Rectal smooth muscle tissue (tissue), 1 donor: ENCODE measurements around the gene BICD1.

Experiments used
- H3K27ac ChIP-seq: one replicate; pipeline ENCODE4 v1.7.0; 2013; ENCODE audit warnings: low read depth, low read length, inconsistent platforms
- H3K27me3 ChIP-seq: one replicate; pipeline ENCODE4 v1.7.0; 2013; ENCODE audit warnings: low read length; ENCODE audit not compliant: control insufficient read depth, insufficient read depth
- H3K36me3 ChIP-seq: one replicate; pipeline ENCODE4 v1.7.0; 2013; ENCODE audit warnings: low read length; ENCODE audit not compliant: control insufficient read depth, insufficient read depth
- H3K4me1 ChIP-seq: one replicate; pipeline ENCODE4 v1.7.0; 2013; ENCODE audit warnings: low read length; ENCODE audit not compliant: control insufficient read depth, insufficient read depth
- H3K4me3 ChIP-seq: one replicate; pipeline ENCODE4 v1.7.0; 2013; ENCODE audit warnings: low read length
- H3K9ac ChIP-seq: one replicate; pipeline ENCODE4 v1.7.0; 2013; ENCODE audit warnings: low read length

Gene BICD1

DNA sequence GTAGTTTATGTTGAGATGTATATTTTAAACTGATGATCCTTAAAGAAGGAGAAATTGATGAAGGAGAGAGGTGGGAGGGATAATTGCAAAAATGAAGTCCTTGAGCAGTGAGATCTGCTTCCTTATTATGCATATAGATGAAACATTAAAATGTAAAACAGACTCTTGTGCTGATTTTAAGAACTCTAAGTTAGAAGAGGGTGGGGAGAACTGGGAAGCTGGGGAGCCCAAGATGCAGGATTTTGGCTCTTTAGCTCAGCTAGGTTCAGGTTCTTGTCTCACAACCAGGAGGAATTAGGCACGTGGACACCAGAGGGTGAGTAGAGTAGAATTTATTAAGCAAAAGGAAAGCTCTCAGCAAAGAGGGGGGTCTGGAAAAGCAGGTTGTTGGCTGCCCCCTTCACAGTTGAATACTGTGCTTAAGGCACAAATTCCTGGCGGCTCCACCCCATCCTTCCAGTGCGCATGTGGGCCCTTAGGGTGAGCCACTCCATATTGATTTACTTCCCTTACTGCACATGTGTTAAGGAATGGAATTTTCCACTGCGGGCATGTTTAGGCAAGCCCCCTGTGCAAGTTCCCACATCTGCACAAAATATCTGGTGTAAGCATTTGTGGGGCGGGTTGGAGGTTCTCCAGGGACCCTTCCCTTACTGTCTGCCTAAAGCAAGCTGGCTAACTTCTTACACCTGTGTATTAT lies 141.9 kb downstream of the BICD1 start:
- Histone ChIP-seq H3K36me3 (no peaks in the 10 kb centered on the region), H3K4me3 (no peak overlapping the region), H3K4me1 (no peaks in the 10 kb centered on the region), H3K27me3 (no peaks in the 10 kb centered on the region), H3K9ac (no peak overlapping the region), H3K27ac (no peak overlapping the region)

DNA sequence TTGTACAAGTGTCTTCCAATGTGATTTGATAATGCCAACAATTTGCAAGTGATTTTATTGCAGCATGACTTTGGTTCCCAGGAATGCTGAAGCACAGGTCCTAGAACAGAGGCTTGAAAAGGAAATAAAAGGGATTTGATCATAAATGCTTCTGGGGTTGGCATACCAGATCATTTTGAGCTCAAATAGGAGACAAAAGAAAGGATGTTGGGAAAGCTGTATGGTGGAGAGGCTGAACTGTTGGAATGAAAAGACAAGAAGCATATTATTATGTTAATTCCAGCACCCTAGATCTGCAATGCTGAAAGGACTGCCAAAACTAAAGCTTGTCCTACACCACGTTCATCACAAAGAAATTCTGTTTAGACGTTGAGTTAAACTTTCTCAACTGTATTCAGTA lies 143.1 kb downstream of the BICD1 start:
- H3K4me3 ChIP-seq: no peak overlapping the region
- H3K4me1 ChIP-seq: no peaks in the 10 kb centered on the region
- H3K36me3 ChIP-seq: no peaks in the 10 kb centered on the region
- H3K27me3 ChIP-seq: no peaks in the 10 kb centered on the region
- H3K27ac ChIP-seq: no peak overlapping the region
- no peak overlapping the region for H3K9ac ChIP-seq

DNA sequence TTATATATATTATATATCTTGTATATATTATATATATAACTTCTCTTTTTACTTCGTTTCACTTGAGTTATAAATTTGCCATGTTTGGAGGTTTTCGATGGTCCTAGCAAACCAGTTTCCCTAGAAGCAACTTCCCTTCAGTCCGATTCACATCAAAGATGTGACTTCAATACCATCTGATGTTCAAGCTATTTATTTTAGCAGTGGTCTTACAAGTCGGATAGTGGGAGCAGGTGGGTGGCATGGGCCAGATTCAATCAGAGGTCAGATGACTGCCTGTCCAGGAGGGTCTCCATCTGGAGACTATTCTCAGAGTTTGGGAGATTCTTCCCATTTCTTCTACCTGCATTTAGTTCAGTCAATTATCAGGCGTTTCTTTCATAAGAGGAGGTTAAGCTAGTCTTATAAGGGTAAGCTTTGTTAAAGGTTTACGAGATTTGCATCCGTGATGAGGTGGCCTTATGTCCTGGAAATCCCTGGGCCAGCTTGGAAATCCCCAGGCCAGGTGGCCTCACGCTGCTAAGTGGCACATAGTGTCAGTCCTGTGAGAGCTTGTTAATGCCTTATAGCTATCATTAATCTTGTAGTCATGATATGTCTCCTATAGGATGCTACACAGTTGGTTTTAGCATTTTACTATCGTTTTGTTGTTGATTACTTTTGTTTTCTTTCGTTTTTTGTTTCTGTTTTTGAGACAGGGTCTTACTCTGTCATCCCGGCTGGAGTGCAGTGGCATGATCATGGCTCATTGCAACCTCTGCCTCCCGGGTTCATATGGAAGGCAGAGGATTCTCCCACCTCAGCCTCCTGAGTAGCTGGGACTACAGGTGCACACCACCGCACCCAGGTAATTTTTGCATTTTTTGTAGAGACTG lies 145.8 kb downstream of the BICD1 start:
- Histone ChIP-seq H3K36me3 (no peaks in the 10 kb centered on the region), H3K4me3 (no peak overlapping the region), H3K27me3 (no peaks in the 10 kb centered on the region), H3K27ac (no peak overlapping the region), H3K9ac (no peak overlapping the region), H3K4me1 (no peaks in the 10 kb centered on the region)

DNA sequence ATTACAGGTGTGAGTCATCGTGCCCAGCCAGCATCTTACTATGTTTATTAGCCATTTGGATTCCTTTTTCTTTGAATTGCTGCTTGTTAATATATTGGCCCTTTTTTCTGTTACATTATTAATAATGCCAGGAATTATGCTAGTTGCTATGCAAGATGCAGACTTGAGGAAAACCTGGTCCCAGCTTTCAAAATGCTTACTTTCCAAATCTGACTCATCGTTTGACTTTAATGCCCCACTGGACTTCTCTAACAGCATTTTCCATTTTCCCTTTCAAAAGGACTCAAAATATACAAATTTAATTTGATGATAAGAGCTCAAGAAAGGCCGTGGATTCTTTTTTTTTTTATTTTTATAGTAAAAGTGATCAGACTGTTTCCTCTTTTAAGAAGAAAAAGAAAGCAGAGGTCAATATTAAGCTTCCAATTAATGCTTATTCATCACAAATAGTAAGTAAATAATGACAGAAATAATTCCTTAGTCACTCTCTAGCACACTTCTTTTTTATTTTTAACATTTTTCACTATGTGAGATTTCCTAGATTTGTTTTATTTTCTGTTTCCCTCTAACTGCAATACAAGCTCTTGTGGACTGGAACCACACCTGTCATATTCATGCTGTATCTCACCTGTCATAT lies 146.6 kb downstream of the BICD1 start:
- H3K27ac ChIP-seq: no peak overlapping the region
- H3K4me3 ChIP-seq: no peak overlapping the region
- H3K36me3 ChIP-seq: no peaks in the 10 kb centered on the region
- H3K9ac ChIP-seq: no peak overlapping the region
- H3K27me3 ChIP-seq: no peaks in the 10 kb centered on the region
- H3K4me1 ChIP-seq: no peaks in the 10 kb centered on the region

DNA sequence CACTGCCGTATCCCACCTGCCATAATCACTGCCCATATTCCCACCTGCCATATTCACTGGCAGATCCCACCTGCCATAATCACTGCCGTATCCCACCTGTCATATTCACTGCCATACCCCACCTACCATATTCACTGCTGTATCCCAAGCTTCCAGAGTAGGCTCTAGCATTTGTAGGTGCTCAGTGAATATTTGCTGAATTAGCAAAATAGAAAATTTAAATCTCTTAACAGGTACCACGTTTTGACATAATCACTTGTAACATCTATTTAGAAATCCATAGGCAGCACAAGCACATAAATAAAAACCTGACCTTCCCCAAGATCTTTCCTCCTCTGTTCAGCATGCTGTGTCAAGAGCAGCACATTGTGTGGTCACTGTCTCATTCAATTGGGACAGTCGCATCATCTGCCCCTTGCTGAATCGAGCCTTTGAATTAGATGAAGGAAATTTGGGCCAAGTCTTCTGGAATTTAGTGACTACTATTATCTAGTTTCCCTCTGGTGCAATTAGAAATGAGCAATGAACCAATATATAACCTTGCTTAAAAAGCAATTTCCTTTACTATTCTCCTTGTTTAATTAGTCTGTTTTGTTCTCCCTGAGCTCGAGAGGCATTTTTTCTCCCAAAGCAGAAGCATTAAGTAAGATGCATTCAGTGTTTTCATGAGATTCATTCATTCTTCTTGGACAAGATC lies 147.8 kb downstream of the BICD1 start:
- H3K4me1 ChIP-seq: no peaks in the 10 kb centered on the region

DNA sequence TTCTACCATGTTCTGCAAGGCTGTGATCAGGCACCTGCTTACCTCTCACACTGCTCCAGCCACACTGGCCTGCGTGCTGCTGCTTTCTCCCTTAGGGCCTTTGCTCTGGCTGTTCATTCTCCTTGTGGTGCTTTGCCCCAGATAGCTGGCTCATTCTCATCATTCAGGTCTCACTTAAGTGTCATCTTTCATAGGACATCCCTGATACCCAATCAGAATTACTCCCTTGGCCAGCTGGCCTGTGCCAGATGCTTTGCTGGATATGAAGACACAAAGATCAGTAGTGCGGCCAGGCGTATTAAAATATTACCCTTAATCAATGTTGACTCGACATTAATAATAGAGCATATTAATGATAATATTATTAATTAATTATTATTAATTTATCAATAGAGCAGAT lies 148.9 kb downstream of the BICD1 start:
- H3K4me1 ChIP-seq: no peaks in the 10 kb centered on the region
- H3K36me3 ChIP-seq: no peaks in the 10 kb centered on the region
- no peak overlapping the region for H3K9ac ChIP-seq
- H3K27me3 ChIP-seq: no peaks in the 10 kb centered on the region
- H3K27ac ChIP-seq: no peak overlapping the region
- H3K4me3 ChIP-seq: no peak overlapping the region

More for the DNA sequence above, 147.8 kb downstream of the BICD1 start:
- Histone ChIP-seq H3K27ac (no peak overlapping the region), H3K4me3 (no peak overlapping the region), H3K27me3 (no peaks in the 10 kb centered on the region), H3K9ac (no peak overlapping the region), H3K36me3 (no peaks in the 10 kb centered on the region)

DNA sequence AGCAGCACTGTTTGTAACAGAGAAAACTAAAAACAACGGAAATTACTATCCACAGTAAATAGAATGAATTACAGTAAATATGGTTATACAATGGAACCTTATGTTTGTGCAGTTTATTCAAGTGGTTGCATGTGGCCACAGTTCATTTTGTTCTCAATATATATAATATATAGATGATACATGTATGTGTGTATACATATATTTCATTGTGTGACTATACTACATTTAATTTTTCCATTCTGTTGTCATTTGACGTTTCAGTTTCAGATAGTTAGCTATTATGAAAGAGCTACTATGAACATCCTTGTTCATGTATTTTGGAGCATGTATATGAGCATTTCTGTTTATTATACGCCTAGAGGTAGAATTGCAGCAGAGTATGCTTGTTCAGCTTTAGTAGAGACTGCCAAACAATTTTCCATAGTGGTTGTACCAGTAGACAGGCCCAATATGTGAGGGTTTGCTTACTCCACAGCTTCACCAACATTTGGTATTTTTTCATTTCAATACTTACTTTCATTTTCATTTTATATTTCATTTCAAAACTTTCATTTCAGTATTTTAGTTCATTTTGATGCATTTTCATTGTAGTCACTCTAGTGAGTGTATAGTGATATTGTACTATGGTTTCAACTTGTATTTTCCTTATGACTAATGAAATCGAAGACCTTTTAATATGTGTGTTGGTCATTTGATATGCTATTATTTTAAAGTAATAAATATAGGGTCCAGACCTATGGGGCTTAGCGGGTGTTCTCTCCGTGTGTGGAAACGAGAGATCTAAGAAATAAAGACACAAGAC lies 151.2 kb downstream of the BICD1 start:
- H3K27me3 ChIP-seq: no peaks in the 10 kb centered on the region
- no peak overlapping the region for H3K4me3 ChIP-seq
- no peaks in the 10 kb centered on the region for H3K36me3 ChIP-seq
- no peak overlapping the region for H3K27ac ChIP-seq
- H3K4me1 ChIP-seq: no peaks in the 10 kb centered on the region
- H3K9ac ChIP-seq: no peak overlapping the region

DNA sequence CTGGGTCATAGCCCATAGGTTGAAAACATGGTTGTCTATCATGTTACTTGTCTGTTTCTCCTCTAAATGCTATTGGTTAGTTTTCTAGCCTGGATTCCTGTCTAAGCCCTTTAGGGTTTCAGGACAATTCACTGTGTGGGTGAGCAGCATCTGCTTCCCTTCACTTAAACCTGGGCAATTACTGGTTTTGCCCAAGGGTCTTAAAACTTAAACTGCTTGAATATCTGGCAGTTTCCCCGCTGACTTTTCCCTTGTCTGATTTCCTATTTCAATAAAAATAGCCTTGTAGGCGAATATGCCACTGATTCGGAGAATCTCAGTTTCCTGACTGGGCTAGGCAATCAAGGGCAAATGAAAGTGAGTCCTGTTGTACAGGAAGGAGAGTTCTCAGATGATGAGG lies 154.0 kb downstream of the BICD1 start:
- Histone ChIP-seq H3K27ac (no peak overlapping the region), H3K4me1 (no peaks in the 10 kb centered on the region), H3K27me3 (no peaks in the 10 kb centered on the region)

DNA sequence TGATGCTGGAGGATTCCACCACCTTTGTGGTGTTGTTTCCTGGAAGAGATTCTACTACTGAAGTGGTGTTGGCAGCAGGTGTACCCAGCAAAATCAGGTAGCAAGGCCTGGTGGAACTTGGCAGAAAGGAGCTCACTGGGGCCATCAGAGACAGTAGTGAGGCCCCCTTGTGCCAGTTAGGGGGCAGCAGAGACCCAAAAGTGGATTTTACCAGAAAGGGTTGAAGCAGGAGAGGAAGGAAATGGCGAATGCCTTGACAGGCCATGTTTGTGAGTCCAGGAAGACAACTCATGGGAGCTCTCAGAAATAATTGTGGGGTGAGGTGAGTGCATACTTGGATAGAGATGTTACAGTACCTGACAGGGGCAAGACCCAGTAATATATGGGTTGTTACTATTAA lies 155.0 kb downstream of the BICD1 start:
- Histone ChIP-seq H3K9ac (no peak overlapping the region), H3K4me1 (no peaks in the 10 kb centered on the region), H3K4me3 (no peak overlapping the region), H3K27me3 (no peaks in the 10 kb centered on the region), H3K36me3 (no peaks in the 10 kb centered on the region), H3K27ac (no peak overlapping the region)

More for the DNA sequence above, 154.0 kb downstream of the BICD1 start:
- no peaks in the 10 kb centered on the region for H3K36me3 ChIP-seq
- H3K4me3 ChIP-seq: no peak overlapping the region
- H3K9ac ChIP-seq: no peak overlapping the region

DNA sequence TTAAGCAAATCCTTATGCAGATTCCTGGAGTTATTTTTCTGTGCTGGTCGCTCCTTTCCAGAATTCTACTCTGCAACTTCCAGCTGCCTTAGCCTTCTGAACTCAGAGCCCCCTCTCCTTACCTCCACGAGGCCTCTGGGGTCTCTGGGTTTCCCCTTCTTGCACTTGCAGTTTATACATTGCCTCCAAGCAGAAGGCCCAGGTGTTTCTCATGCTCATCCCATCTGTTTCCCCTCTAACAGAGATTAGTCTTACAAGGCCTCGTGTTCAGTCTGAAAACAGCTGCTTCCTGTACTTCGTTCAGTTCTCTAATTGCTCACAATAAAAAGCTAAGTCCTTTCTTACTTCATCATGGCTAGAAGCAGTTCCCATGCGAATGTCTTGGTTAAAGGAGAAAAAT lies 158.3 kb downstream of the BICD1 start:
- H3K36me3 ChIP-seq: no peaks in the 10 kb centered on the region
- H3K27me3 ChIP-seq: no peaks in the 10 kb centered on the region
- H3K9ac ChIP-seq: peak overlapping the region; percentile 49
- no peak overlapping the region for H3K4me3 ChIP-seq
- no peaks in the 10 kb centered on the region for H3K4me1 ChIP-seq
- no peak overlapping the region for H3K27ac ChIP-seq

DNA sequence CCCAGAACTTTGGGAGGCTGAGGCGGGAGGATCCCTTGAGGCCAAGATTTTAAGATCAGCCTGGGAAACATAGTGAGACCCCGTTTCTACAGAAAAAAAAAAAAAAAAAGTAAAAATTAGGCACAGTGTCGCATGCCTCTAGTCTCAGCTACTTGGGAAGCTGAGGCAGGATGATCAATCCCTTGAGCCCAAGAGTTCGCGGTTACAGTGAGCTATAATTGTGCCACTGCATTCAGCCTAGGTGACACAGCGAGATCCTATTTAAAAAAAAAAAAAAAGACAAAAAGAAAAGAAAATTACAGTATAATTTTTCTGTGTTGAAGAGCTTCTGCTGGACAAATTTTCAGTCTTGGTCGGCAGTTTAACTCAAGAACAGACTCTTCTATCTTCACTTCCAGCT lies 158.8 kb downstream of the BICD1 start:
- Histone ChIP-seq H3K27ac (no peak overlapping the region), H3K27me3 (no peaks in the 10 kb centered on the region), H3K9ac (no peak overlapping the region), H3K4me1 (no peaks in the 10 kb centered on the region), H3K36me3 (no peaks in the 10 kb centered on the region), H3K4me3 (no peak overlapping the region)
